HuH-7.5 (cell line): ENCODE data around the gene NEFH.
A peak's percentile ranks its signal among the peaks of the same experiment; 100 is the strongest.

ENCODE experiments used
- DNase-seq: peaks from one replicate; pipeline ENCODE4 v3.0.0; 2011; ENCODE audit warnings: low spot score

The NEFH gene

GRCh38 chr22:29503811-29504372 lies 23.9 kb downstream of the NEFH start:
- no peak for DNase-seq

- no peak for DNase-seq
Observed at GRCh38 chr22:29509298-29509697, 29.3 kb downstream of the NEFH start.

GRCh38 chr22:29509815-29510214 lies 29.8 kb downstream of the NEFH start:
- DNase-seq = no peak

- DNase-seq = no peak
Observed at GRCh38 chr22:29510542-29510941, 30.5 kb downstream of the NEFH start.

GRCh38 chr22:29511126-29511862 lies 31.3 kb downstream of the NEFH start:
- no peak for DNase-seq

GRCh38 chr22:29512031-29512430 lies 32.0 kb downstream of the NEFH start:
- DNase-seq = no peak

GRCh38 chr22:29517215-29517908 lies 37.3 kb downstream of the NEFH start:
- no peak for DNase-seq

- DNase-seq = no peak
Observed at GRCh38 chr22:29518427-29518826, 38.4 kb downstream of the NEFH start.

GRCh38 chr22:29519996-29520395 lies 40.0 kb downstream of the NEFH start:
- no peak for DNase-seq

- no peak for DNase-seq
Observed at GRCh38 chr22:29520851-29521250, 40.8 kb downstream of the NEFH start.

GRCh38 chr22:29521526-29521925 lies 41.5 kb downstream of the NEFH start:
- no peak for DNase-seq

- DNase-seq = no peak
Observed at GRCh38 chr22:29523761-29524160, 43.7 kb downstream of the NEFH start.

GRCh38 chr22:29524442-29525191 lies 44.6 kb downstream of the NEFH start:
- DNase-seq = peak; percentile 56

- DNase-seq = no peak
Observed at GRCh38 chr22:29528144-29528543, 48.1 kb downstream of the NEFH start.

- DNase-seq = no peak
Observed at GRCh38 chr22:29530716-29531115, 50.7 kb downstream of the NEFH start.

- DNase-seq = no peak
Observed at GRCh38 chr22:29531419-29531818, 51.4 kb downstream of the NEFH start.

- DNase-seq = no peak
Observed at GRCh38 chr22:29536411-29536810, 56.4 kb downstream of the NEFH start.

- no peak for DNase-seq
Observed at GRCh38 chr22:29539105-29539504, 59.1 kb downstream of the NEFH start.
